Stimulated activated CD4-positive, alpha-beta T cell treated with anti-CD3 and anti-CD28 coated beads, TNF-alpha, amount 100 ng/mL, for 1 hour (primary cell): ENCODE data around the gene MAN1A1.

Source experiments
- DNase-seq, 3 donors: peaks; one replicate each; pipeline ENCODE4 v3.0.0-alpha.2; 2020; ENCODE audit warnings: low read depth in 3 of 3, low spot score in 1 of 3

Gene MAN1A1

DNA sequence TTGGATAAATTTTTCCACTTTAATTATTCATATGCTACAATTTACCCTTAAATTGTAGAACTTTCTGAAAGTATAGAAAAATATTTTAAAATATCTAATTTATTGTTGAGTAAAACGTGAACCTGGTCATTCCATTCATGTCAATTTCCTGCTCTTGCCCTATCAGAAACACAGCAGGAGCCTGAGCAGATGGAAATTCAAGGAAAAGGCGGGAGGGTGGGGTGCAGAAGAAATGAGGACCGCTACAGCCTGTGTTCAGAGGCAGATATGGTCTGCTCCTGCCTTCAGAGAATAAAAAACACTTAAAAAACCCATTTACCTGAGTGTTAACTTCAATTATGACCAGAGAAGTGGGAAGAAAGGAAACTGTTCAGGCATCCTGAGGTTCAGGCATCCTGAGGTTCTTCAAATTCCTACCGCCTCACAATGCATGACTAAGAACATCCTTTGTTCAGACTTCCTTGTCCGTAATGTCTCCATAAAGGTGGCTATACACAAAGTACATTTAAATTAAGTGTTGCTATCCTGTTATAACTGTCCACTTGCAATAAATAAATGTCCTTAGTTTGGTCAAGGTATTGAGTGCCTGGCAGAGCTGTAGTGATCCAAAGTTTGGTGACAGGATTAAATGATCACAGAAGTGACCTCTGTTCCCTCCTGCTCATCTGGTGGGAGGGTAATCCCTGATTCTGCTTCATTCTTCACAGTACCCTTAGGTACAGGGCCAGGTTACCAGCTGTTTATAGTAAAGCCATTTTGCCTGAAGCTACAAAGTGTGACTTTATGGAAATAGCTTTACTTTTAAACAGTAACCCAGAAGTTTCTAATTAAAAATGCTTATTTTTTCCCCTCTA, 109.1 kb downstream of the MAN1A1 start:
- no peak for DNase-seq

GRCh38 chr6:119237177-119237715, 112.3 kb downstream of the MAN1A1 start:
- DNase-seq, result no peak

GRCh38 chr6:119234941-119235340, 114.6 kb downstream of the MAN1A1 start:
- DNase-seq, result no peak

DNA sequence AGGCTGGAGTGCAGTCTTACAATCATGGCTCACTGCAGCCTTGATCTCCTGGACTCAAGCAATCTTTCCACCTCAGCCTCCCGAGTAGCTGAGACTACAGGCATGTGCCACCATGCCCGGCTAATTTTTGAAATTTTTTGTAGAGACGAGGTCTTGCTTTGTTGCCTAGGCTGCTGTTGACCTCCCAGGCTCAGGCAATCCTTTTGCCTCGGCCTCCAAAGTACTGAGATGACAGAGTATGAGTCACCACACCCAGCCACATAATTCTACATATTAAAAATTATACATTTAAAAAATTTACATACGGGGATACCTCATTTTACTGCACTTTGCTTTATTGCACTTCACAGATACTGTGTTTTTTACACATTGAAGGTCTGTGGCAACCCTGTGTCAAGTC, 115.1 kb downstream of the MAN1A1 start:
- DNase-seq, result no peak

DNA sequence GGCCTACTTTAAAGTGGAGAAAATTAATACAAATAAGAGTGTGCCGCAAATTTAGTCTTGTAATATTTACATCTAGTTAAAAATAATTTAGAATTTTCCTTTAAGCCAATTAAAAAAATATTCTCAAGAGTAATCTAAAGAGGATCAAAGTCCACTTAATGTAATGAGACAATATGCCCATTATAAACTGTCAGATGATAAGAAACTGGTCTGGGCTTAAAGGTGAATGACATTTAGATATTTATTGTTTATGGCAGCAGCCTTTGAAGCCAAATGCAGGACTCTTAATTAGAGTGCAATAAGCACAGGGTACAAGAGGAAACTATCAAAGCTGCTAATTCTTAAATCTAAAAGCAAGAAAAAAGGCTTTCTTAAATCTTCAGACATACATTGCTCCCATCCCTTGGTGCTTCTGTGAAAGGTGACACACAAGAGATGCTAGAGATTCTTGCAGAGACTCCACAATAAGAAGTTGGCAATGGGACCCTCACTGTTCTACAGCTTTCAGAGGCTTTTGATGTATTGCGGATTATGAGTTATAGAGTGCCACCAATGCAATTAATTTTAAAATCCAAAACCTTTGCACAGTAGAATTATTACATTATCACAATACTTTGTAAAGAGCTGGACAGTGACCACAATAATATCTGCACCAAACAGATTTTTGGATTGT, 116.1 kb downstream of the MAN1A1 start:
- no peak for DNase-seq

DNA sequence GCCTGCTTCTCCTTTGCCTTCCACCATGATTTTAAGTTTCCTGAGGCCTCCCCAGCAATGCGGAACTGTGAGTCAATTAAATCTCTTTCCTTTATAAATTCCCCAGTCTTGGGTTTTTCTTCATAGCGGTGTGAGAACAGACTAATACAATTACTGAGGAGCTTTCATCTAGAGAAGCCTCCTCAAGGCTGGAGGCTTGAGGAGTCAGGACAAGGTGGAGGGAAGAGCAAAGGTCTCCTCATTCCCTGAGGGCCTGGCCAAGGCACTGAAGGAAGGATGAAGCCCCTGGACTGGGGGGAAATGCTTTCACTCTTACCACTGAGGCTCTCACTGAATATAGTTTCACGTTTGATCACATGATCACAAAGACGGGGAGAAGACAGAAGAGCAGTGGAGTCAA, 118.2 kb downstream of the MAN1A1 start:
- no peak for DNase-seq

GRCh38 chr6:119230160-119230559, 119.4 kb downstream of the MAN1A1 start:
- DNase-seq, result no peak

DNA sequence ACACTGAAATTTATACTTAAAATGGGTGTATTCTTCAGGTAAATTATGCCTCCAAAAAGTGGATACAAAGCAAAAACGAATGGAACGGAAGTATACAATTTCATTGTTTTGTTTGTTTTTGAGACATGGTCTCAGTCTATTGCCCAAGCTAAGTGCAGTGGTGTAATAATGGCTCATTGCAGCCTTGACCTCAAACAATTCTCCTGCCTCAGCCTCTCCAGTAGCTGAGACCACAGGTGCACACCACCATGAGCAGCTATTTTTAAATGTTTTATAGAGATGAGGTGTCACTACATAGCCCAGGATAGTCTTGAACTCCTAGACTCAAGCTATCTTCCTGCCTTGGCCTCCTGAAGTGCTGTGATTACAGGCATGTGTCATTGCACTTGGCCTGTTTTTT, 122.2 kb downstream of the MAN1A1 start:
- no peak for DNase-seq

- DNase-seq, result no peak
These were observed 123.5 kb downstream of the MAN1A1 start for GRCh38 chr6:119226089-119226488.

- DNase-seq, result no peak
These were observed 125.4 kb downstream of the MAN1A1 start for GRCh38 chr6:119224095-119224701.

DNA sequence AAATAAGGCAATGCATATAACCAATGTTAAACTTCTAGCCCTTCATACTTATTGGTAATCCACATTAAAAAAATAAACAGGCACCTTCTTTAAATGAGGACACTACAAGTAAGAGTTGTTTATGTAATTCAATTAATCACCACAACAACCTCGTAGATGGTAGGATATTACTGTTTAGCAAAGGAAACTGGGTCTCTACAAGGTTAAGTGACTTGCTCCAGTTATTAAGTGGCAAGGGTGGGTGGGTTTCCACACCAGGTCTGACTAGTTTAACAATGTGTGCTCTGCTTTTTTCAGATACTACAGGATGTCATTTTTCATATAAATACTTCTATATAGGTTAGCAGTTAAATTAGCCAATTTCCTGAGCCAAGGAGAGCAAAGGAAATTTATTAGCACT, 129.1 kb downstream of the MAN1A1 start:
- no peak for DNase-seq

DNA sequence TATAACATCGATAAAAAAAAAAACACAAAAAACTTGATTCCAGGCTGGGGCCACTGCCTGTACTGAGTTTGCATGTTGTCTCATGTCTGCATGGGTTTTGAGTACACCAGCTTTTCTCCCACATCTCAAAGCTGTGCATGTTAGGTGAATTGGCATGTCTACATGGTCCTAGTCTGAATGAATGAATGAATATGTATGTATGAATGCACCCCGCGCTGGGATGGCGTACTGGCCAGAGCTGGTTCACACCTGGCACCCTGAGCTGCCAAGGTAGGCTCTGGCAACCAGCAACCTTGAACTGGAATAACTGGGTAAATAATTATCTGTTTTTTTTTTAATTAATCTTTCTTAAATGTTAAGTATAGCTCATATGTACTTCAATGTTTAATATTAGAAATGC, 131.0 kb downstream of the MAN1A1 start:
- no peak for DNase-seq

DNA sequence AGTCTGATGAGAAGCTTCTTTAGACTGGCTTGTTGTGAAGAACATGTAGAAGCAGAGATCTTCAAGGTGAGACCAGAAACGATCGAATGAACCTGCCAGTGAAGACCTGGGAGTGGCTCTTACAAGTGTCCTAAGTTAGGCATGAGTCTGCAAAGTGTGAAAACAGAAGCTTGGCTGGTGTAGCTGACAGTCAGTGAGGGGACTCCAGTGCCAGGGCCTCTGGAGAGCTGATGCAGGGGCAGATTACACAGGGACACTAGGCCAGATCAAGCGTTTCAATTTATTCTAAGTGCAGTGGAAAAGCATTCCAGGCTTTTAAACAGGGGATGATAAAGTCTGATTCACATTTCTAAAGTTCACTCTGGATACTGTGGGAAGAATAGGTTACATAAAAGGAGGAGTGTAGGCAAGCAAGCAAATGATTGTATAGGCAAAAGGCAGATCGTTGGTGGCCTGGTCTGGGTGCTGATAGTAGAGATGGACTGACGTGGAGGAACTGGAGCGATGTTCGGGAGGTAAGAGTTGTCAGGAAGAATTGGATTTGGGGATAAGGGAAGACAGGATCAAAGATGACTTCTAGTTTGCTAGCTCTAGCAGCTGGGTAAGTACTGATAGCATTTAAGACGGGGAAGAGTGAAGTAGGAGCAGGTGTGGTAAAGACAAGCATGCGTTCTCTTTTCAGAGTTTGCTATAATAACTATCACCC, 133.5 kb downstream of the MAN1A1 start:
- DNase-seq, result no peak

- no peak for DNase-seq
These were observed 134.3 kb downstream of the MAN1A1 start for GRCh38 chr6:119215309-119215708.

- no peak for DNase-seq
These were observed 139.0 kb downstream of the MAN1A1 start for GRCh38 chr6:119210596-119210995.

DNA sequence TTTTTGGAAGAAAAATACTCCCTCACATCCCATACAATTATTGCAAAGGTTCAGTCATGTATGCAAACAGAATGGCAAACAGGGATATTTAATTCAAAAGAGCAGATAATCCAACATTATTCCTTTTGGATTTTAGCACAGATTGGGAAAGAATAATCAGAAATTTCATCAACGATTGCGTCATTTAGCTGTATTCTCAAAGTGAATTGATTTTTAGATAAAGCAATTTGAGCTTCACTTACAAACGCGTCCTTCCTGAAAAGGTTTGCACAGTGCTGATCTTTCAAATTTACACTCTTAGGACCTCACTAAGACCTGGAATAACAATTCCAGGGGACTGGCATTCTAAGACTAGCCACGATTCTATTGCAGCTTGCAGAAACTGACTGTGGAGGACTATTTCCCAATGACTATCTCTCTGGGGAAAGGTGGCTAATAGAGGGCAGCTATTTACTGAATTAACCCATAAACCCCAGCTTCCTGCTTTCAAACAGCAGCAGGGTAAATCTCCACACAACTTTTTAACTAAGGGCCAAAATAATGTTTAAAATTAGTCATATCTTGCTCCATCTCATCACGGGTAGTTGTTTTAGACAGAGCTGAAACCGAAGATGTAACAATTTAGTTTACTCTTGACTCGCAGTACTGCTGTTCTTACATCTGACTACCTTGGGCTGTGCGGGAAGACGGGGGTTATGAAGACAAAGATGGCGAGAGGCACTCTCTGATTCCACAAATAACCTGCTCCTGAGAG, 139.9 kb downstream of the MAN1A1 start:
- no peak for DNase-seq

DNA sequence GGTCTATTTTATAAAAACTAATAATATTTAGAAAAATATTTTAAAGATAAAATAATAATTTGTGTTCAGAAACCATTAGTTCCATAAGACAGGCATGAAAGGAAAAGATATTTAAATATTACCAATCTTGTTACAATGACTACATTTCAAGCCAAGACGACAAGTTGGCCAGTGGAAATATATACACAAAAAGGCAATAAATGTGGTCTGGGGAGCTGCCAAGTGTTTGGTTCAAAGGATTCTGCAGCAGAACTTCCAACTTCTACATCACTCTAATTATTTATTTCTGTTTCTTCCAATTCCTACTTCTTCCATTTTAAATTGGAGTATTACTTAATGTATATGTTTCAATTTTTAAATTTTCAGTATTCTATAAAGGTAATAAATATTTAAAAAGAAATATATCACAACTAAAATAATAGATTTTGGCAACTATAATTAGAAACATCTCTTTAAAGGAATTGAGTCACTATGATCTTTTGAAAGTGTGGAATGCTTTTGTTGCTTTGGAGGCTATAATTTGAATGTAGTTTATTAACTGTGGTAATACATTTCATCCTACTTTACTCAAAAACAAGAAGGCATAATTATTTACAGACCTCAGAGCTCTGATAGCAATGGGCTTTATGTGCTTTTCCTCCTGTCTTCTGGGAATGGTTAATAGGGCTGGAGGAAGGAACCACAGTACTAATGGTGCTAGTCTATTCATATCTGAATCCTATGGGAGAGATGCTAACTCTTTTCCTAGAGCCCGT, 141.4 kb downstream of the MAN1A1 start:
- DNase-seq, result no peak

DNA sequence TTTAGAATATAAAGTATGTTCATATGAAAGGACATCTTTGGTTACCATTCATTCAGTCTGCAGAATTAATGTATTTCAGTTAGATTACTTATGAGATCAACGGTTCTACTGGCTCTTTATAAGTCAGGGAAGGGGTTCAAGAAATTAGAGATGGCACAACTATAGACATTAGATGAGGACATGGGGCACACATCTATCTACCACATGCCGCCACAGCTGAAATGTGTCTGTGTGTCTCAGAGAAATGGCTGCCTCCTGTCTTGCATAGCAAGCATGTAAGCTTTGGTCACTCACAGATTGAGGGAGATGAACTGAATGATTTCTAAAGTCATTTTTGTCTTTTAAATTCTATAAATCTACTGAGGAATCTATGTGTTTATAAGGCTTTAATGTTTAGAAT, 142.2 kb downstream of the MAN1A1 start:
- DNase-seq, result no peak

GRCh38 chr6:119205911-119206618, 143.5 kb downstream of the MAN1A1 start:
- DNase-seq, result no peak
